HL-60 (cell line): ENCODE measurements around the gene PCLAF.

Experiments
- DNase-seq, 2 experiments: peaks; one replicate each; pipeline ENCODE4 v3.0.0-alpha.2; 2010 to 2020; ENCODE audit warnings: low read depth in 1 of 2, low spot score in 1 of 2
- H3K27ac ChIP-seq: fragments of 250-450 bp; sonication (Bioruptor Pico); replicated peaks from 2 replicates; pipeline ENCODE4 v1.5.1; 2020; ENCODE audit warnings: mild to moderate bottlenecking, moderate library complexity
- H3K27me3 ChIP-seq: fragments of 250-450 bp; sonication (Bioruptor Pico); 2 replicates; pipeline ENCODE4 v1.5.1; 2021; ENCODE audit warnings: mild to moderate bottlenecking, moderate library complexity; ENCODE audit not compliant: insufficient read depth, poor library complexity, severe bottlenecking
- H3K4me3 ChIP-seq: replicated peaks from 2 replicates; pipeline ENCODE4 v1.5.1; 2011; ENCODE audit warnings: mild to moderate bottlenecking, control low read depth, low read length; ENCODE audit not compliant: insufficient read depth
- GABPA ChIP-seq: IDR thresholded peaks from 2 replicates; pipeline ENCODE4 v1.6.1; 2012; ENCODE audit warnings: low read depth
- POLR2AphosphoS5 ChIP-seq: IDR thresholded peaks from 2 replicates; pipeline ENCODE4 v1.6.1; 2012; ENCODE audit warnings: low read depth
- SPI1 ChIP-seq: IDR thresholded peaks from 2 replicates; pipeline ENCODE4 v1.6.1; 2012; ENCODE audit warnings: low read depth, mild to moderate bottlenecking, borderline replicate concordance
- TF ChIP-seq, protein P1 (sequence below): IDR thresholded peaks from 2 replicates; pipeline ENCODE4 v1.6.1; 2012; ENCODE audit warnings: low read depth; ENCODE audit not compliant: insufficient replicate concordance
- TF ChIP-seq, protein P2 (sequence below): IDR thresholded peaks from one replicate; pipeline ENCODE4 v1.5.1; 2011; ENCODE audit warnings: low read length, control low read depth, inconsistent platforms; ENCODE audit not compliant: insufficient read depth

PCLAF gene

GRCh38 chr15:64343841-64344240 is 37.4 kb downstream of the PCLAF start:
- TF ChIP-seq, protein P1, sequence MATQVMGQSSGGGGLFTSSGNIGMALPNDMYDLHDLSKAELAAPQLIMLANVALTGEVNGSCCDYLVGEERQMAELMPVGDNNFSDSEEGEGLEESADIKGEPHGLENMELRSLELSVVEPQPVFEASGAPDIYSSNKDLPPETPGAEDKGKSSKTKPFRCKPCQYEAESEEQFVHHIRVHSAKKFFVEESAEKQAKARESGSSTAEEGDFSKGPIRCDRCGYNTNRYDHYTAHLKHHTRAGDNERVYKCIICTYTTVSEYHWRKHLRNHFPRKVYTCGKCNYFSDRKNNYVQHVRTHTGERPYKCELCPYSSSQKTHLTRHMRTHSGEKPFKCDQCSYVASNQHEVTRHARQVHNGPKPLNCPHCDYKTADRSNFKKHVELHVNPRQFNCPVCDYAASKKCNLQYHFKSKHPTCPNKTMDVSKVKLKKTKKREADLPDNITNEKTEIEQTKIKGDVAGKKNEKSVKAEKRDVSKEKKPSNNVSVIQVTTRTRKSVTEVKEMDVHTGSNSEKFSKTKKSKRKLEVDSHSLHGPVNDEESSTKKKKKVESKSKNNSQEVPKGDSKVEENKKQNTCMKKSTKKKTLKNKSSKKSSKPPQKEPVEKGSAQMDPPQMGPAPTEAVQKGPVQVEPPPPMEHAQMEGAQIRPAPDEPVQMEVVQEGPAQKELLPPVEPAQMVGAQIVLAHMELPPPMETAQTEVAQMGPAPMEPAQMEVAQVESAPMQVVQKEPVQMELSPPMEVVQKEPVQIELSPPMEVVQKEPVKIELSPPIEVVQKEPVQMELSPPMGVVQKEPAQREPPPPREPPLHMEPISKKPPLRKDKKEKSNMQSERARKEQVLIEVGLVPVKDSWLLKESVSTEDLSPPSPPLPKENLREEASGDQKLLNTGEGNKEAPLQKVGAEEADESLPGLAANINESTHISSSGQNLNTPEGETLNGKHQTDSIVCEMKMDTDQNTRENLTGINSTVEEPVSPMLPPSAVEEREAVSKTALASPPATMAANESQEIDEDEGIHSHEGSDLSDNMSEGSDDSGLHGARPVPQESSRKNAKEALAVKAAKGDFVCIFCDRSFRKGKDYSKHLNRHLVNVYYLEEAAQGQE = no peak
- no peak for TF ChIP-seq SPI1
- H3K27me3 ChIP-seq = no peaks in the 10 kb centered on the region
- no peak overlapping the region for H3K27ac ChIP-seq
- H3K4me3 ChIP-seq = no peak overlapping the region
- DNase-seq = no peak

- H3K27me3 ChIP-seq = no peaks in the 10 kb centered on the region
Measured at GRCh38 chr15:64343222-64343621, 38.0 kb downstream of the PCLAF start.

DNA sequence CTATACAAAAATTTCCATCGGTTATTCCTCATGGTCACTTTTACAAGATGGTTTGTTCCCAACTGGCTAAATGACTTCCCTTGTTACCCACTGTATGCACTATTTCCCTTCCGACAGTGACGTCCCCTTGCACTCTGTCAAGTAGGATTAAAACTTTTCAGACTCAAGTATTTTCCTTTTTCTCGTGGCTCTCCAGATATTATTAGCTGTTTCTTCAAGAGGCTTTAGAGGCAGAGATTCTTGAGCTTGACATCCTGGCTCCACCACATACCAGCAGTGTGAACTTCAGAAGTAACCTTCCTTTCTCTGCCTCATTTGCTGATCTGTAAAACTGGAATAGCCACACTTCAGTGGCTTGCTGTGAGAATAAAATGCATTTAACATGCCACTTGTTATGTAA is 39.3 kb downstream of the PCLAF start:
- no peak for DNase-seq
- Histone ChIP-seq H3K27me3 (no peaks in the 10 kb centered on the region), H3K27ac (no peak overlapping the region), H3K4me3 (no peak overlapping the region)
- no peak for TF ChIP-seq POLR2AphosphoS5

More at GRCh38 chr15:64343222-64343621, 38.0 kb downstream of the PCLAF start:
- no peak for DNase-seq
- Histone ChIP-seq H3K4me3 (no peak overlapping the region), H3K27ac (no peak overlapping the region)
- no peak for TF ChIP-seq GABPA
- TF ChIP-seq, protein P1 = no peak
- no peak for TF ChIP-seq SPI1
- TF ChIP-seq, protein P2, sequence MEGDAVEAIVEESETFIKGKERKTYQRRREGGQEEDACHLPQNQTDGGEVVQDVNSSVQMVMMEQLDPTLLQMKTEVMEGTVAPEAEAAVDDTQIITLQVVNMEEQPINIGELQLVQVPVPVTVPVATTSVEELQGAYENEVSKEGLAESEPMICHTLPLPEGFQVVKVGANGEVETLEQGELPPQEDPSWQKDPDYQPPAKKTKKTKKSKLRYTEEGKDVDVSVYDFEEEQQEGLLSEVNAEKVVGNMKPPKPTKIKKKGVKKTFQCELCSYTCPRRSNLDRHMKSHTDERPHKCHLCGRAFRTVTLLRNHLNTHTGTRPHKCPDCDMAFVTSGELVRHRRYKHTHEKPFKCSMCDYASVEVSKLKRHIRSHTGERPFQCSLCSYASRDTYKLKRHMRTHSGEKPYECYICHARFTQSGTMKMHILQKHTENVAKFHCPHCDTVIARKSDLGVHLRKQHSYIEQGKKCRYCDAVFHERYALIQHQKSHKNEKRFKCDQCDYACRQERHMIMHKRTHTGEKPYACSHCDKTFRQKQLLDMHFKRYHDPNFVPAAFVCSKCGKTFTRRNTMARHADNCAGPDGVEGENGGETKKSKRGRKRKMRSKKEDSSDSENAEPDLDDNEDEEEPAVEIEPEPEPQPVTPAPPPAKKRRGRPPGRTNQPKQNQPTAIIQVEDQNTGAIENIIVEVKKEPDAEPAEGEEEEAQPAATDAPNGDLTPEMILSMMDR = no peak
- no peak for TF ChIP-seq POLR2AphosphoS5

GRCh38 chr15:64340355-64340754 is 40.9 kb downstream of the PCLAF start:
- TF ChIP-seq POLR2AphosphoS5 (no peak), SPI1 (no peak), GABPA (no peak)
- TF ChIP-seq, protein P1 = no peak
- TF ChIP-seq, protein P2 = no peak
- Histone ChIP-seq H3K4me3 (no peak overlapping the region), H3K27ac (no peak overlapping the region), H3K27me3 (no peaks in the 10 kb centered on the region)
- DNase-seq = no peak
